Stimulated activated CD4-positive, alpha-beta T cell treated with anti-CD3 and anti-CD28 coated beads, Interleukin-2, amount 100 ng/mL, for 4 hours (primary cell): ENCODE measurements around the gene MARCHF3.
"Not testable (repeated sequence)": the region's sequence is repeated elsewhere in the genome, so short reads cannot be mapped to it uniquely, and the experiment has no call there.

ENCODE experiments used
- DNase-seq: peaks from one replicate; pipeline ENCODE4 v3.0.0-alpha.2; 2020; ENCODE audit warnings: low read depth

The MARCHF3 gene

DNA sequence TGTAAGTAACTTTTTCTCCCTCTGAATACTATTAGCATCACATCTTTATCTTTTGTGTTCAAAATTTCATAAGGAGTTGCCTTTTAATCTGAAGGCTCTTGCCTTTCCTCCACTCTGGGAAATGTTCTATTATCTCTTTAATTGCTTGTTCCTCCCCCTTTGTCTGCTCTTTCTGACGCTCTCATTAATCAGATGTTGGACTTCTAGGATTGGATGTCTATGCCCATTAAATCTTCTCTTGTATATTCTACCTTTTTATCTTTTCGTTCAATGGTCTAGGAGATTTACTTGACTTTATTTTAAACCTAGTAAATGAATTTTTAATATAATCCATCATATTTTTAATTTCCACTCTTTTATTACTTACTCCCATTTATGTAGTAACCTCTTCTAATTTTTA, 76.7 kb downstream of the MARCHF3 start:
- no peak for DNase-seq

DNA sequence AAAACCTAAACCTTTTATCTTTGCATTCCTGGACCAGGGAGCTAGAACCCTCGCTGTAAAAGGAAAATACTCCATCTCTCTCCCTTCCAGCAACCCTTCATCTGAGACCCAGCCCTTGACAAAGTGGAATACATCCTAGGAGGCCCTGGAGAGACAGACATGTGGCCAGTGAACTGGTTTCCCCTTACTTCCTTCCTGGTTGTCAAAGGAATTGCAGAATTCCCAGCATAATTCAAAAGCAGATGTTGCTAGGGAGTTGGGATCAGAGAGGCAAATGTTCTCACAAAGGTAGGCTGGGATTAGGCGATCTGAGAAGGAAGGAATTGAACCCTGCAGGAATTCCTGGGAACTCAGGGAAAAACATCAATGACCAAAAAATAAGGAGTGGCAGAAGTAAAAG, 80.9 kb downstream of the MARCHF3 start:
- DNase-seq: no peak

DNA sequence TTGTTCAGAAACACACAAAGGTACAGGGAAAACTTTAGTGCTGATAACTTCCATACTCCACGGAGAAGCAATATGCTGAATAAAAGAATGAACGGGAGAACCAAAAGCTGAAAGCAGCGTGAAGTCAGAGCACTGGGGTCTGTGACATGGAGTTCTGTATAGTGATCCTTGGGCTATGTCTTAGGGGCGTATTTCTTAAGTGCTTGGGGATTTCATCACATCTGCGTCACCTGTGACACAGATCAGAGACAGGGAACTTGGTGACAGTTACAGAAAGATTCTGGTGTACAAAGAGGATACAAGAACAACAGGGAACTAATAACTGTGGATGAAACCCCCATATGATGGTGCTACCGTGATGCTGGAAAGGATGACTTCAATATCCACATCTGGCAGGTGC, 81.9 kb downstream of the MARCHF3 start:
- DNase-seq: no peak

DNA sequence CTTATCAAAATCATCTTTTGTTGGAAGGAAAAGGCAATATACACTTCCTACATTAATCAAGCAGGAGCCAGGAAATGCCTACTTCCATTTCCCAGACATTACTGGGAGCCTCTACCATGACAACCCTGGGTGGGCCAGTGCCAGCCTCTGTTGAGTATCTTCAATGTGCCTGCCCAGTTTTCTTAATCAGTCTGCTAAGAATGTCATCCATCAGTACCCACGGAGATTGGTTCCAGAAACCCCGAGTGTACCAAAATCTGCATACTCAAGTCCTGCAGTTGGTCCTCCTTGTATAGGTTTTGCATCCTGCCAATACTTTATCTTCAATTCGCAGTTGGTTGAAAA, 82.4 kb downstream of the MARCHF3 start:
- no peak for DNase-seq

DNA sequence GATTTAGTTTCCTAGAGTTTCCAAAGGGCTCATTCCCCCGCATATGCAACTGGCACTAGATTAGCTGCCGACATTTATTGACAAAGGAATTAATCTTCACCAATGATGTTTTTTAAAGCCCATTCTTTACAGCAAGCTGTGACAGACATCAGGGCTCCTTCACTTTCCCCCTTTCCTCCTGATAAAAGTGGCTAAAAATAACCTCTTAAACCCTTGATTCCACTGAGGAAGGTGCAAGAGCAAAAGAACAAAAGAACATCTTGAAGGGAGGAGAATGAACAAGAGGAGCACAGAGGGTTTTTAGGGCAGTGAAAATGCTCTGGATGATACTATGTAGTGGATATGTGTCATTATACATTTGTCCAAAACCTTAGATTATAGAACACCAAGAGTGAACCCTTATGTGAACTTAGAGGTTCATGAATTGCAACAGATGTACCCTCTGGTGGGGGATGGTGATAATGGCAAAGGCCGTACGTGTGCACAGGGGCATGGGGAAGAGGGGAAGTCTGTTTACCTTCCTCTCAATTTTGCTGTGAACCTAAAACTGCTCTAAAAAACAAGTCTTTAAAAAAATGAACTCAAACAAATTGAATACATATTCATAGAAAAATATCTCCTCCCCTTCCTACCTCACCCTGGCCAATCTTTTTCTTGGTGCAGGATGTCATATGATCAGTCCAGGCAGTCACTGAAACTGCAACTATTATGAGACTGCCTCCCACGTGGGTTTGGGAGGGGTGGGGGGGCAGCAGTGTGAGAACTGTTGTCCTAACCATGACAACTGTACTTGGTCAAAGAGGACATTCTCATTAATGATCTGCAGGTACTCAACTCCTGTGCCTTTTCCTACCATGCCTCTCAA, 83.0 kb downstream of the MARCHF3 start:
- no peak for DNase-seq

DNA sequence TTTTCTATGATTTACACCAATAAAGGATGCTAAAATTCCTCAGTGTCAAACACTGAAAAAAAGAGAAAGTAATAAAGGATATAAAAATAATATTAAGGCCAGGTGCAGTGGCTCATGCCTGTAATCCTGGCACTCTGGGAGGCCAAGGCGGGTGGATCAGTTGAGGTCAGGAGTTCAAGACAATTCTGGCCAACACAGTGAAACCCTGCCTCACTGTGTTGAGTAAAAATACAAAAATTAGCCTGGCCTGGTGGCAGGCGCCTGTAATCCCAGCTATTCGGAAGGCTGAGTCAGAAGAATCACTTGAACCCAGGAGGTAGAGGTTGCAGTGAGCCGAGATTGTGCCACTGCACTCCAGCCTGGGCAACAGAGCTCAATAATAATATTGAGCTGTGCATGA, 87.5 kb downstream of the MARCHF3 start:
- not testable (repeated sequence) for DNase-seq

DNA sequence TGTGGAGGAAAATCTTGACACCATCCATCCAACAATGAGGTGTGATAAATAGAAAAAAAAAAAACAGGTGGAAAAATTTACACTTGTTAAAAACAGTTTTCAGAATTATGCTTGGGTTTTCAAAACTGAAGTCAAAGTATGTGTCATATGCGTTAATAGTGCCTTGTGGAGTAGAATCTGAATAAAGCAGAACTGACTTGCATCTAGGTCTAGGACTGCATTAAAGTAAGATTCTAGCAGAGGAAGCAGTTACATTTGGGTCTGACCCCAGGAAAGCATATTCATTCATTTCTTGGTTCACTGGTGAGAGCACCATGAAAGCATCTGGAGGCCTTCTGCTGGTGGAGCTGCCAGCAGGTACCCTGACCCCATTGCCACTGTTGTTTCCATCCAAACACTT, 89.0 kb downstream of the MARCHF3 start:
- DNase-seq: no peak

DNA sequence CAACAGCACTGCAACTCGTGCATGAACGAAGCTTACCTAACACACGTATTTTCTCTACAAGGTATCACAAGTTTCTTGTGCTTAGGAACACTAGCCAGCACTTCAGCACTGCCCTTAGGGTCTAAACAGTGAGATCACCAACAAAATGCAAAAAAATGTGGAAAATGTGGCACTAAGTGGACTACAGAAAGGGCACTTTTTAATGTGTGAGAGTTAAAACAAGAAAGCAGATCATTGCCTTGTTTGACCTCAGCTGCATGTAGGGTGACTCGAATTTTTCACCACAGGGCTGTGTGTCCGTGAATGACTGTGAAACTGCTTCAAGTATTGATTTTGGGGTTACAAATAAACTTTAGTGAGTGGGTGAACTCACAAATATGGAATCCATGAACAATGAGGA, 90.5 kb downstream of the MARCHF3 start:
- DNase-seq: no peak

DNA sequence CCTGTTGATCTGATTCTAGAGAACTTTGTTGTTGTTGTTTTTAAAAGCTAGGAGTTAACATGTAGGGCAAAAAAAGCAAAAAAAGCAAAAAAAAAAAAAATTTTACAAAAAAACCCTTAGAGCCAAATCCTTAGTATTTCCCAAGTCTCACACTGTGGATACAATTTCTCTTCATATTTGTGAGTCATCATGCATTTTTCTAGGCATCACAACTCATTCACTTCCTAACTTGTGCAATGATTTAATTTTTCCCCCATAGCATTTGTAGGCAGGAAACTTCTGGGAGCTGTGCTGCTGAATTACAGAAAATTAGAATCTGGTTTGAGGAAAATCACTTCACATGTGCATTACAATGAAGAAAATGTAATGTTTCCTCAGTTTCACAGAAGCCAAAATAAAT, 91.9 kb downstream of the MARCHF3 start:
- no peak for DNase-seq

DNA sequence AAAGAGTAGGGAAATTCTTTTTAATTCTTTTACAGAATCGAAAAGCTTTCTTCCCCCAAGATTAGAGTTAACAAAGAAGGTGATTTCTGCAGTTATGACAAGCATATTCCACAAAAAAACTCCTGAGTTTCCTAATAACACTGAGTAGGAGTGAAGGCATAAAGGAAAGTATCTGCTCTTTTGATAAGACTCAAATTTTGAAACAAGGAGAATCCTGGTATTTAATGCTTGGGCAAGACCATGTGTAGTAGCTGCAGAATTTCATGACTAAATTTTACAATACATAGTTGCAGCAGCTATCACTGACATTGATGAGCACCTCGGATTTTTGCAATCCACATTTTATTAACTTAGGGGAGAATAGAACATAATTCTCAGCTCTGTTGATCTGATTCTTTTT, 92.6 kb downstream of the MARCHF3 start:
- DNase-seq: no peak

DNA sequence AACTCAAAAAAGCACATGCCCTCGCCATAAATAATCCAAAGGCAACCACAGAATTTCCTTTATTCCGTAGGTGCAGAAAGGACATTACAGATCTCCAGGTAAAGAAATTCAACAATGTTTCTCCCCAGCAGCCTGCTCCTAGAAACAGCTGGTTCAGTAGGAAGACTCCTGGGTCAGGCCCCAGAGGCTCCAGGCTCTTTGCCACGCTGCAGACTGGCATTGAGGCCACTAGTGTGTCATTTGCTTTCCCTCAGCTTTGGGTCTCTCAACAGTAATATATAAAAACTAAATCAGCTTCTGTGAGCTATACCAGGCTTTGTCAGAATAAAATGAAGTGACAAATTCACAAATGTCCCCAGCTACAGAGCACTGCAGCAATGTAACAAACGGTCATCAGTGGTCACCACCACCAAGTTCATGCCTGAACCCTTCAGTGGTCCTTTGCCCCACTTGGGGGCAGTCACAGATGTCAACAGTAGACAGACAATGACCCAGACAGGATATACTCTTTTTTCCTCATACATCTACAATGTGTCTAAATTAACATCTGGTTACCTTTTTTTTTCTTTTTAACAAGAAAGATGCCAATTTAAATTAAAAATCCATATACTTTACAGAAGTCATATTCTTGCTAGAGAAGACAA, 93.5 kb downstream of the MARCHF3 start:
- DNase-seq: no peak

DNA sequence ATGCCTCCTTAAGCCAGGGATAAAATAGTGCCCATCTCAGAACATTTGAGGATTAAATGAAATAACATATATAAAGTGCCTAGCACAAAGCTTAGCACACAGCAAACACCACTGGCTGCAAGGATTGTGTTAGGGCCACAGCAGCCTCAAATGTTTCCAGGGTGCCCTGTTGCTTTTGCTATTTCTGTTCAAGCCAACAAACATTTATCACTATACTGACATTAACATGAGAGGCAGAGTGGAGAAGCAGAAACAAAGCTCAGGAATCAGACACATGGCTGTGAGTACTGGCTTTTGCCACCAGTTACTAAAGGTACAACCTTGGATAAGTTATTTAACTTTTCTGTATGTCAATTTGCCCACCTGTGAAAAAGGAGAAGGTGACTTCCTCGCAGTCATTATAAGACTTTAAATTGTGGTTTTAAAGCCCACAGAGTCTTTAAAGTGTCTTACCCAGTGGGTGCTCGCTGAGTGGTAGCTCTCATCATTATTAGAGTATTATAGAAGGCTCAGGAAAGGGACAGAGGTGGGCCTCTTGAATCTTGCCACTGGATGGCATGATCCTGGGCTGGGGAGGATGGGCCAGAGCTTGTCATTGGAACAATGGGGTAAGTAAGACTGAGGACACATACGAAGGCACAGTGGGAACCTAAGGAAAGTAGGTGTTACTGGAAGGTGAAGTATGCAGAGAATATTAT, 98.2 kb downstream of the MARCHF3 start:
- no peak for DNase-seq

DNA sequence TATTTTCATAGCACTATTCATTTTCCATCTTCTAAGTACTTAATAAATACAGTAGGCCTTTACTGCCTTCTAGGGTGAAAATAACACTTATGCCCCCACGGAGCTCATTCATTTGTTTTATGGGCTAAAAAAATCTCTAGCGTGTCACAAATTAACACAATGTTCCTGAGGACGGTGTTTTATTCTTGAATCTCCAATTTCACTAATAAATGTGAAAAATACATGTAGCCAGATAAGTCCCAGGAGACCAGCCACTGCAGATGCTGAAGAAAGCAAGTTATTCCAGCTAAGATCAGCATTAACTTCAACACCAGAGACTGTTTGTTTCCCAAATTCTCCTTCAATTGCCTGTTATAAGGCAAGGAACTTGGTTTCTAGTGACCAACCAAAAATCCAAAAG, 102.3 kb downstream of the MARCHF3 start:
- DNase-seq: no peak

DNA sequence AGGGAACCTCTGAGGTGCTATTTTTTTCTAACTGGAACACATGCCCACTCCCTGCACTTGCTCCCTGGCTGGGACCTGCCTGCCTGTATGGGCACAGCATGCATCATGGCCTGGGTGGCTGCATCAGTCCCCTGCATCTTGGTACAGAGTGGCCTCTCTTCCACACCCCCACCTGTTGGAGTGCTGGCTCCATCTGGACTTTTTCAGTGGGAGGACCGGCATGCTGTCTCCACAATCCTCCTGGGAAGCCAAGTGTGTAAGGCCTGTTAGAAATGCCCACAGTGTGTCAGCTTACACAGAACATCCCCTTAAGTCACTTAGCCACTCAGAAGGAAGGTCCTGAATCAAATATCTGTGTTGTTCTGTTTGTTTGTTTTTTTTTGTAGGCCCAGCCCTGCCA, 102.9 kb downstream of the MARCHF3 start:
- DNase-seq: no peak

DNA sequence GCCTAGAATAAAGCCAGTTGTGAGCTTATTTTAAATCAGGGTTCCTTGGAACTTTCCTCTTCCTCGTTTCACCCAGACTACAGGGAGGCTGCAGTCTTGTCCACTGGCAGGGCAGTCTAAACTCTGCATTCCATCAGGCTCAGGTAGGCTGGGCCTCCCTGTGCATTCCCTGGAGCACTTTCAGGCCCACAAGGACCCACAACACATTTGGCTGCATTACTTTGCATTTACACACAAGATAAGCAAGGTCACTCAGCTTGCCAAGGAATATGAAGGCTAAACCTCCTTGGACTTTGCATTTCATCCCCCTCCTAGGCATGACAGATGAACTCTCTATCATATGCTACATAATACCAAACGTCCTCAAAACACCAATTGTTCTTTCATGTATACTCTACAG, 104.2 kb downstream of the MARCHF3 start:
- no peak for DNase-seq

DNA sequence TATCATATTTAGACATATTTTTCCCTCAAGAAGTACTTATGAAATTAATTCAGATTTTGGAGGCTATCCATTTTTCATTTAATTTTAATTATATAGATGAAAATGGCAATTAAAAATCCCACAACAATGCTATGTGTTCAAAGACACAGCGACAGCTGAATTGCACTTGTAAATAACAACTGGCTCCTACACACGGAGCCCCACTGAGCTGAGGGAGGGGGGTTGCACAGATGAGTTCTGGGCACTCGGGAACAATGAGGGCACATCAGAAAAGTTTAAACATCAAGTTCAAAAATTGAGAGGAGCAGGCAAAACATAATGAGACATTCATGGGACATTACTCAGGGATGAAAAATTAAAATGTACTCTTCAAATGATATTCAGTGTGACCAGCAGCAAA, 104.9 kb downstream of the MARCHF3 start:
- DNase-seq: no peak

DNA sequence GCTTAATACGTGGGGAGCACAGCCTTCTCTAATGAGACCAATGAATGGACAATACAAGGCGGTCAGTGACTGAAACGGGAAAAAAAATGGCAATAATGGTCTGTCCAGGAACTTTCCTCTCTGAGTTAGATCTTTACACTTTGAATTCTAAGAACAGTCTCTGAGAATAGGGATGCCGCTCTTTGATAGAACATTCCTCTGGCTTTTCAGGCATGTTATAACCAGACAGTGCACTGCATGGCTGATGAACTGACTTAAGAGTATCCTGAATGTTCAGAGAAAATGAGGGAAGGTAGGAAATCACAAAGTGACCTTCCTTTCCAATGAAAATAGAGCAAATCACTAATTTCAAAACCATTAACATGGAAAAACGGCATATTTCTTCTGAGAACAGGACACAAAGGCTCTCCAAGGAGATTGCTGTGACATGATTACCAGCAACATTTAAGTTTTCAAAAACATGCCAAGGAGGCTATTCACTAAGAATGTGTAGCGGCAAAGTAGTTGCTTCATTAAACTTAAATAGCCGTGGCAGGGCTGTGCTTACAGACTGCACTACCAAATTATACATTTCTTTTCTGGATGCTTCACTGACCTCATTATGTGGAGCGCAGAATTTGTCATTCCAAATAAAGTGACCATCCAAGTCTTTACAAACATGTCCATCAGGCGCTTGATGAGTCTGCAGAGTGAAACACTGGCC, 105.9 kb downstream of the MARCHF3 start:
- DNase-seq: no peak

DNA sequence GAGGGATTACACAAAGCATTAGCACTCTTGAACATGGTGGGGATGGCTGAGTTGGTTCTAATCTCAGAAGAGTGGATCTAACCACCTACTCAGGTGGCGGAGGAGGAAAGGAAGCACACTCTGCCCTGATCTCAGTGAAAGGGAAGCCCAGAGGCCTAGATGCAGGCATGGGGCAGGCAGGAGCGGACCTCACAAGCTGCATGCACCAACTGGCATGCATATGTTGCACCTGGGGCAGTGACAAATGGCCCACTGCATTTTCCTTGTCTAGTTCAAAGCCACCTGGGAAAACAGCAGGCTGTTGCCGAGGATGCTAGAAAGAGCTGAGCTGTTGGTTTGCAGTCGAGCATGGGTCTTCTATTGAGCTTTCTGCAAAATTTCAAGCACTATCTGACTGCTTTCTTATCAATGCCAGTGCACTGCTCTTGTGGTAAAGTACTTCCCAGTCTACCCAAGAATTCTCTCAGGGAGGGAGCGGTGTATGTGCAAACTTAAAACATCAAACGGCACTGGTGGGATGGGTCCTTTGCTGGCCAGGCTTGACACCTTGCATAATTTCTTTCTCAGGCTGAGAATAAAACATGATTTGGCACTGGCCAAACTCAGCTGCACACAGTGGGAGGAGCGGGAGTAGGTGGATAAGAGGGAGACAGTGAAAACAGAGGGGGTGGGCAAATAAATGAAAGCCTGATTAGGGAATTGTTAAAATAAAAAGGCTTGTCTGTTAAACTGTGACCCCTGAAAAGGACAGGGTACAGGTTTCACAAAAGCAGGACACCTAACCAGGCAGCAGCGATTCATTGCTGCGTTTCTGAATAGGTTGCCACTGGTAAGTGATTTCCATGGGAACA, 108.9 kb downstream of the MARCHF3 start:
- DNase-seq: no peak

DNA sequence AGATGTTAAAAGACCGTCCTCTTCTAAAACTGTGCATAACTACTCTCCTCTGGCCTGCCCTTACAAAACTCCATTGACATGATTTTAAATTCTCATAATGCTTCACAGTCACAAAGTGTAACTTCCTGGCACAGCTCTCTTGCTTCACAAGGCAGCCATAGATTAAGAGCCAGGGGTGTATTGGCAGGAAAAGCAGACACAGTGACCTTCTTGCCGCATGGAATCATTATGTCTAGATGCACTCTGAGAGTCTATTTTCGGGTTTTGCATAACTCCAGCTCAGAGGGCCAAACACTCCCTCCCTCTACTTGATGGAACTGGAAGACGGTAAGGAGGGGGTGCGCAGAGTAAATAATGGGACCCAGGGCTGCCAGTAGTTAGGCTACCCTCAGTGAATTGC, 110.1 kb downstream of the MARCHF3 start:
- no peak for DNase-seq

DNA sequence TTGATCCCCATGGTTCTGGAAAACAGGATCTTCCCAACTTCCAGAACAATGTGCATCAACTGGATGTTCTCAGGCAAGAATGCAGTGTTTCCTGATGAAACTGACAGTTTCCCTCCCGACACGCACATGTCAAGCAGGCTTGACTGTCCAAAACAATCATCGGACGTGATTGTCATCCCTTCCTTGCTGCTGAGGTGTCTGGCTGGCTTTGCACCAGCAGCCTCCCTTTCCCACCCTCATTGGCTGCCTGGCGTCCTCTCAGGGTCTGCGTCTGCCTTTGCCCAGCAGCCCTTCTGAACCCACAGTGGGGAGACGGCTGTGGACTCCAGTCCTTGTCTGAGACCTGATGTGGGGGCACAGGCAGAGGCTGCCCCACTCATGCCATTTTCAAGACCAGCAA, 110.8 kb downstream of the MARCHF3 start:
- DNase-seq: no peak

DNA sequence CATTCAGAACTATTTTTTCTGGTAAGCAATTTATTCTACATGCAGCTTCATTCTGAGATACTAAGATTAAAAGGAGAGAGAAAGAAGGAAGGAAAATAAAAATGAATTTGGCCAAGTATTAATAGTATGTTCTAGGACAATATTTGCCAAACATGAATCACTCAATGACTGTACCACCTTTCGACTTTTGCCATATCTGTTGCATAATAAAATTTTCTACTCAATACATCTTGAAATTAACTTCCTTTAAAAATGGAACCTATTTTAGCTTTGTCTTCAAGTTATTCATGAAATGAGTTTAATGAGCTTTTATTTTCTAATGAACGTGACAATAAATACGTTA, 111.8 kb downstream of the MARCHF3 start:
- no peak for DNase-seq
